Measurements from ENCODE around the gene VAV3.
A peak's percentile ranks its signal among the peaks of the same experiment; 100 is the strongest.

Gene VAV3

GRCh38 chr1:107879927-107880326, 85.1 kb downstream of the VAV3 start:
- no peak for TF ChIP-seq CTCF (conservative IDR thresholded peaks at IDR 0.05; ENCODE audit: low read depth, low read length)
- no peak for DNase-seq (ENCODE audit: low read depth)
- H3K4me3 ChIP-seq (ENCODE audit: low read depth, low read length) = no peak overlapping the region

DNA sequence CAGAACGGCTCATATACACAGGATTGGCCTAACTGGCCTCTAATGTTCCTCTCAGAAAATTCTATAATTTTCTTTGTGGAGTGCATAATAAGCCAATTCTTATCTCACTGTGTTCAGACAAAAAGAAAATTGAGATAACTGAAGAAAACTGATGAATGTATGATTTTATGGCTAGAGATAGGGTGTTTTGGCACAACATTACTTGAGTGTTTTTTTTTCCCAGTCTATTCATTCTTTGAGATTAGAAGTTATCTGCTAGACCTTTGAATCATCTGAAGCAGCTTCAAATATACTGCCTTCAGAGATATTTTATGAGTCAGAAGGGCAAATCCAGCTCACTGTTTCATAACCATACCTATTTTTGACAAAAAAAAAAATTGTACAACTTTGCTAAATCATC, 85.6 kb downstream of the VAV3 start:
- DNase-seq (ENCODE audit: low read depth) = no peak
- no peak overlapping the region for H3K4me3 ChIP-seq (ENCODE audit: low read depth, low read length)
- TF ChIP-seq CTCF (conservative IDR thresholded peaks at IDR 0.05; ENCODE audit: low read depth, low read length) = no peak

- no peak for DNase-seq (ENCODE audit: low read depth)
- no peak overlapping the region for H3K4me3 ChIP-seq (ENCODE audit: low read depth, low read length)
- TF ChIP-seq CTCF (conservative IDR thresholded peaks at IDR 0.05; ENCODE audit: low read depth, low read length) = no peak
Observed at GRCh38 chr1:107877745-107878144, 87.2 kb downstream of the VAV3 start.

- peak; percentile 70 for DNase-seq (ENCODE audit: low read depth)
- no peak overlapping the region for H3K4me3 ChIP-seq (ENCODE audit: low read depth, low read length)
- no peak for TF ChIP-seq CTCF (conservative IDR thresholded peaks at IDR 0.05; ENCODE audit: low read depth, low read length)
Observed at GRCh38 chr1:107877092-107877491, 87.9 kb downstream of the VAV3 start.

GRCh38 chr1:107875689-107876088, 89.3 kb downstream of the VAV3 start:
- no peak overlapping the region for H3K4me3 ChIP-seq (ENCODE audit: low read depth, low read length)
- no peak for DNase-seq (ENCODE audit: low read depth)
- TF ChIP-seq CTCF (conservative IDR thresholded peaks at IDR 0.05; ENCODE audit: low read depth, low read length) = no peak

DNA sequence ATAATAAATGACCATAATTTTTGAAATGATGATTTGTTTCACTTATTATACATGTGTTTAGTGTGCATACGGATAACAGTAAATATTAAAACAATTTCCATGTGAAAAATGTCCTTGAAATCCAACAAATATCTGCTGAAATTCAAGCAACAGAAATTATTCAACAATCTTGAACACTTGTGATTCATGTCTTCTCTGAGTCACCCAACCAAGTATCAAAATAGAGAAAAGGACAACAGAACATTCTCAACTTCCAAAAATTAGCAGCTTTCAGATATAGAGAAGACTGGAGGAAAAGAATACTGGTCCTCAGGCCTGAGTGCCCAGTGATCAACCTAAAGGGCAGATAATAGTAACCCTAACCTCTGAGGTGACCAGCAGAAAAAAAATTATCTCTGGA, 90.8 kb downstream of the VAV3 start:
- peak; percentile 47 for DNase-seq (ENCODE audit: low read depth)
- no peak for TF ChIP-seq CTCF (conservative IDR thresholded peaks at IDR 0.05; ENCODE audit: low read depth, low read length)

GRCh38 chr1:107871687-107872395, 93.1 kb downstream of the VAV3 start:
- no peak for TF ChIP-seq CTCF (conservative IDR thresholded peaks at IDR 0.05; ENCODE audit: low read depth, low read length)

More for the DNA sequence above, 90.8 kb downstream of the VAV3 start:
- no peak overlapping the region for H3K4me3 ChIP-seq (ENCODE audit: low read depth, low read length)

More at GRCh38 chr1:107871687-107872395, 93.1 kb downstream of the VAV3 start:
- DNase-seq (ENCODE audit: low read depth) = no peak
- no peak overlapping the region for H3K4me3 ChIP-seq (ENCODE audit: low read depth, low read length)
